Activated naive CD4-positive, alpha-beta T cell (primary cell): ENCODE data around the gene AGR3.
"Not testable (repeated sequence)": the region's sequence is repeated elsewhere in the genome, so short reads cannot be mapped to it uniquely, and the experiment has no call there.

Source experiments
- DNase-seq, 4 experiments: peaks; one replicate each; lab custom pipeline; 2025; lab: John Stamatoyannopoulos, UW

The AGR3 gene

DNA sequence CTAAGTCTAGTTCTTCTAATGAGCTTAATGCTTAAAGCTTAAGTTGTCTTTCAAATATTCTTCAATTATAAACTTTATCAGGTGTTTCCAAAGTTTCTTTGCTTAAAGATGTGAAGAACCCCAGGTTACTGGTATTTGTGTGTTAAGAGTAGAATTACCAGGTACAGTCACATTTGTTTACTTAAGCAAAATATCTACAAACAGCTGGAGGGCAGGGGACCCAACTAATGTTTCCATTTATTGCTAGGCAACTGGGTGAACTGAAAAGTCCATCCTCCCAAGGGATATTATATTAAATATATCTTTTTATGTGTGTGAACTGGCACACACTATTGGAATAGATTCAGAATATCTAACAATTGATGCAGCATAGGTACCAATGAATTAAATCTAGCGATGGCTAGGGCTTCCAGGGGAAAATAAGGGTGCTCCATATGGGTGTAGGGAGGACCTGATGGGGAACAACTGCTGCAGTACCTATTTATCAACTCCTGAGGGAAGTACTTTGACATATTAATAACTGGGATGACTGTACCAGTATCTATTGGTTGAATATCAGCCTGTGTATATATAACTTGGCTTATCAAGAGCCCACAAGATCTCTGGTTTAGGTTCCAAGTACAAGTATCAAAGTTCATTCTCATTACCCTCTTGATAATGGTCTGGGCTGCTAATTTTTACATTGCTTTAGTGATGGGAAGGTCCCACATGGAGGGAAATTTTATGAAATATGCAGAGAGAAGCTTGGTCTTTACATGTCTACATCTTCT is 10.3 kb upstream of the AGR3 start:
- no peak for DNase-seq

DNA sequence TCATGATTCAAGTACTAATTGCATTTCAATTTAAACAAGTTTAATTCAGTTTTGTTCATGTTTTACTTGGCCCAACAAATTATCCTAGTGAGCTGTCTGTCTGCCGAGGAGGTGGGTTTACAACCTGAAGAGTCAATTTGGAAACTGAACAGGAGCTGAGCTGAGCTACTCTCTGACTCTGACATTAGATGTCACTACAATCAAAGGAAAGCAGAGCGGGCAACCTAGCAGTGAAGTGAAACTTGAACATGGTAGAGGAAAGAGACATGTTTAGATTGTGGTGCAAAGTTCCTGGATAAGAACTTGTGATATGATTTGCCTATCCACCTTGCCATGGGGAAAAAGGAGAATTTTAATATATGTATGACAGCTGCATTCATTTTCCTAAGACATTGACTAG is 9.6 kb upstream of the AGR3 start:
- no peak for DNase-seq

DNA sequence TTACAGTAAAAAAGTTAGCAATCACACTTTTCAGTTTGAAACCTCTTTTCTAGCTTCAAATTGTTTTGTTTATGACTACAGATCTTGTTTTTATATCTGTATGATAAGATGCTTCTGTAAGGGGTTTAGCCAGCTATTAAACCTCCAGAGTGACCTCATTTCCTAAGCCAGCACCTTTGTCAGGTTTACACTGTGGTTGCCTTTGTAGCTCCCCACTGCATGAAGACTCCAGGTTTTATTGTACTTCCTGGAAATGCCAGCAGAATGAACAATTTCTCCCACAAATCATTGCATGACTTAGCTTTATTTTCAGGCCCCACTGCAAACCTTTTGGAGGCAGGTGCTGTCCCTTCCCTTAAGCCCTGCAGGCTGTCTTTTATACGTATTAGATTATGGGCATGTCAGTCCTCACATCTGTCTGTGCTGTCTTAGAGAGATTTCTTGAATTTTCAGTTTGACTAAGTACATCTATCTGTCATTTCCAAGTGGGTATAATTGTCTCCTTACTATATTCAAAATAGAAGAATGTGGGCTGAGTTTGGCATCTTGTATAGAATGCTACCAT is 8.2 kb upstream of the AGR3 start:
- no peak for DNase-seq

DNA sequence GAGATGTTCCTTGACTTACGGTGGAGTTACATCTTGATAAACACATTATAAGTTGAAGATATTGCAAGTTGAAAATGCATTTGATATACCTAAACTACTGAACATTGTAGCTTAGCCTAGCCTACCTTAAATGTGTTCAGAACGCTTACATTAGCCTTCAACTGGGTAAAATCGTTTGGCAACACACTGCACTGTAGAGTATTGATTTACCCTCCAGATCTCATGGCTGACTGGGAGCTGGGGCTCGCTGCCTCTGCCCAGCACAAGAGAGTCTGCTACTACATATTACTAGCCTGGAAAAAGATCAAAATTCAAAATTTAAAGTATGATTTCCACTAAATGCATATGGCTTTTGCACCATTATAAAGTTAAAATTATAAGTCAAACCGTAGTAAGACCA is 7.5 kb upstream of the AGR3 start:
- DNase-seq, result no peak

DNA sequence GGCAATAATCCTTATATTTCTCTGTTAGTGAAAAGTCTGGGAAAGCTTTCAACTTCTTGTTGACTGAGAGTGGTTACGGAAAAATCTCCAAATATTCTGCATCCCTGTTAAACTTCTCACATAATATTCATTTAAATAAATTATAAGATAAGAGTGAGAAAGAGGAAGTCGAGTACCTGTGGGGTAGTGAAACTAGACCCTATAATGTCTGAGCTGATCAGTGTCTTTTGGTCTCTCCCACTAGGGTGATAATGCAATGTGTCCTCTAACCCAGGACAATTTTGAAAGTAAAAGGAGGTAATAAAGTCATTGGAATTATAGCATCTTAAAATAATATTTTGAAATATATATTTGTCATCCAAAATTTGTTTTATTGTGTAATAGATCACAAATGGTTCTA is 2.1 kb upstream of the AGR3 start:
- DNase-seq, result no peak

DNA sequence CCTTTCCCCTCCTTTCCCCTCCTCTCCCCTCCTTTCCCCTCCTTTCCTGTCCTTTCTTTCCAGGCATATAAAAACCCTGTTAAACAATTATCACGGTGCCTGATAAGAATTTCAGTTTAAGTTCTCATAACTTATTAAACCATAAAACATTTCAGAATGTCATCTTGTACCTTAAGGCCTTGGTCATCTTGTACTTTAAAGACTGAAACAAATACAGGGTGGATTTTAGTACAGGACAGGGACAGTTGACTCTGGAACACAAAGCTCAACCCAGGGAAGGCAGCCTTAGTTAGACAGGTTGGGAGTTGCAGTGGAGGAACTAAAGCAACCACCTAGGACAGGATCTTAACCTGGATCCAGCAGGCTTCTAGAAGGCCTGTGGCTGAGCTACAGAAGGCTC is 1.2 kb downstream of the AGR3 start:
- no peak for DNase-seq

DNA sequence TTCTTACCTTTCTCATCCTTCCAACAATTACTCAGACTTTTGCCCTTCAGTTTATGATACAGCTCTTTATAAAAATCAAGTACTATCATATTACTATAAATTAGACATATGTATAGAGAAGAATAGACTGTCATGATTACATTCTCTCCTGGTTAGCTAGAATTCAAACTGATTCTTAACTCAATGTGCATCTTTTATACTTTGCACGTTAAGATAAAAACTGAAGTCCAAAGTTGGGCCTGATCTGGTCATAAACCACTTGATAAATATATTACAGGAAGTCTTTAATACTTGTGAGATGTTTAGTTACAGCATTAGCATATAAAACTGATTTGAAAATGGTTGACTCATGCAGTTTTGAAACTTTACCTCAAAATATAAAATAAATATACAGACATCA is 2.6 kb downstream of the AGR3 start:
- DNase-seq, result no peak

DNA sequence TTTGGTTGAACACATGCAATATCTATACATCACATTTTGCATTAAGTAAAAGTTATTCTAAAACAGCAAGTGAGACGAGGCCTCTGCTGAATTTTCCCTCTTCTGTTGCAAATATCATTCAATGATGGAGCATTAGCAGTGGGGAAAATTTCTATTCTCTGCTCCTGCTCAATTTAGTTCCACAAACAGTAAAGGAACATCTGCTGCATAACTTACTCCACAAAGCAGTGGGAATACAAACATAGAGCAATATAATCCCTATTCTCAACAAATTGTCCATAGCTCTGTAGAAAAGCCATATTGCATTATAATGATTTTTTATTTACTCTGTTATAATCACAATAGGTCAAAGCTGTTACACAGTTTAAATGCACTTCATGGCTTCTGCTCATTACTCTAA is 5.9 kb downstream of the AGR3 start:
- DNase-seq, result no peak

DNA sequence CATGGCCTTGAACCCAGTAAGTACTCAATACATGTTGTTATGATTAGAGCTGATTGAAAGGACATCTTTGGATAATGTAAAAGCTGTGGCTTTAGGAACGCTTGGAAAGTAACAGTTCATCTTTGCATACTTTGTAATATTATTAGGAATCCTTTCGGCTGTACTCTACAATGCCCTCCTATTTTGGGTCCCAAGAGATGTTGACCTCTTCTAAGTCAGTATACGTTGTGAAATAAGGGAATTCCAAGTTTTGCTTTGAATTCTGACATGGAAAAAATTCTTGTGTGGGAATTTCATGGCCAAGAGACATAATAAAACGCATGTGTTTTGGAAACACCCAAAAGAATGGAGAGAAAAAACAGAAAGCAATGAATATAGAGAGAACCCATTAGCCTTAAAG is 7.7 kb downstream of the AGR3 start:
- DNase-seq, result no peak

DNA sequence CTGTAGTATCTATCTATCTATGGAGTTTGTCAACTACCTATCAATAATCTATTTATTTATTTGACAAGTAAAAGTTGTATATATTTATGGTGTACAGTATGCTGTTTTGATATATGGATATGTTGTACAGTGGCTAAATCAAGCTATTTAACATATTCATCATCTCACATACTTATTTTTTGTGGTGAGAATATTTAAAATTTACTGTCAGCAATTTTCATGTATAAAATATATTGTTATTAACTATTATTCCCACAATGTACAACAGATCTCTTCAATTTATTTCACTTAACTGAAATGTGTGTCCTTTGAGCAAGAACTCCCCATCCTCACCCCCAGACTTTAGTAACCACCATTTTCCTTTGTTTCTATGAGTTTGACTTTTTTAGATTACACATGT is 14.5 kb downstream of the AGR3 start:
- DNase-seq, result no peak

DNA sequence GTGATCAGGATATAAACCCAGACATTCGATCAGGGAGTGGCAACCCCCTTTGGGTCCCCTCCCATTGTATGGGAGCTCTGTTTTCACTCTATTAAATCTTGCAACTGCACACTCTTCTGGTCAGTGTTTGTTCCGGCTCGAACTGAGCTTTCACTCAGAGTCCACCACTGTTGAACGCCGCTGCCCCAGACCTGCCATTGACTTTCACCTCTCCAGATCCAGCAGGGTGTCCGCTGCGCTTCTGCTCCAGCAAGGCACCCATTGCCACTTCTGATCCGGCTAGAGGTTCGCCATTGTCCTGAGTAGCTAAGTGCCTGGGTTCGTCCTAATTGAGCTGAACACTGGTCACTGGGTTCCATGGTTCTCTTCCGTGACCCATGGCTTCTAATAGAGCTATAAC is 28.6 kb downstream of the AGR3 start:
- DNase-seq, result not testable (repeated sequence)

DNA sequence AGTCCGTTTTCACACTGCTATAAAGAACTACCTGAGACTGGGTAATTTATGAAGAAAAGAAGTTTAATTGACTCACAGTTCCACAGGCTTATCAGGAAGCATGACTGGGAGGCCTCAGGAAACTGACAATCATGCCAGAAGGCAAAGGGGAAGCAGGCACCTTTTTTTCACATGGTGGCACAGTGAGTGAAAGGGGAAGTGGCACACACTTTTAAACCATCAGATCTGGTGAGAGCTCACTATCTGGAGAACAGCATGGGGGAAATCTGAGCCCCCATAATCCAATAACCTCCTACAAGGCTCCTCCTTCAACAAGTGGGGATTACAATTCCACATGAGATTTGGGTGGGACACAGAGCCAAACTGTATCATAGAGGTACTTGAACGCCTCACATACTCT is 30.0 kb downstream of the AGR3 start:
- no peak for DNase-seq

DNA sequence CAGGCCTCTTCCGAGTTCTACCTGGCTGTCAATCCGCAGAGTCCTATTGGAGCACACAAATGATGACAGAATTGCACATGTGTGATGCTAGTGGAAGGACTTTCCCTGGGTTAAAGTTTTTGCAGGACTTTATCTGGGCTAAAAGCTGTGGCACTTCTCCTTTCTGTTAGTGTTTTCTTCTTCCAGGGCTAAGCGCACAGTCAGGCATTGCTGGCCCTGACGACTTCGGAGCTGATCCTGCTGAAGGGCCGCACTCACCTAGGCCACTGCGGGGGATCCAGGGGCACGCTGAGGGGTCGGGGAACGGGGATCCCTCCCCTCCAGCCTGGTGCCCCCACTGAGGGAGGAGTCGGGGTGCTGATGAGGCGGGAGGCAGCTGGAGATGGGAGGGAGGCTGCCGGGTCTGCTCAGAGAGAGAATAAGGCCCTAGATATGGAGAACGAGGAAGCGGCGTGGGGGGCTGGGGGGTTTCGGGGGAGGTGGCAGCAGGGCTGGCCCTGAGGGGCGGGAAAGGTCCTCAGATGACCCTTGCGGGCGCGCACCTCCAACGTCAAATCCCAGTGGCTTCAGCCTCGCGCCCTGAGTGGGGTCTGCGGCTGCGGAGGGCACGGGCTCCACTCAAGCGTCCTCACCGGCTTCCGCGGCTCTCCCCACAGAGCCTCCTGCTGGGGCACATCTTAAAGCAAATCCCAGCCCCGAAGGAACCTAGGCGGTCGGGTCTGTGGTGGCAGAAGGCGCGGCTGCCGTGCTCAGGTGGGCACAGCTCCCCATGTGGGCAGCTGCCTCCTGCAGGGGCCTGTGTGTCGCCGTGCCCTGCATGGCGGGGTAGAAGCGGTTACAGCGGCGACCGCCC is 30.9 kb downstream of the AGR3 start:
- no peak for DNase-seq

DNA sequence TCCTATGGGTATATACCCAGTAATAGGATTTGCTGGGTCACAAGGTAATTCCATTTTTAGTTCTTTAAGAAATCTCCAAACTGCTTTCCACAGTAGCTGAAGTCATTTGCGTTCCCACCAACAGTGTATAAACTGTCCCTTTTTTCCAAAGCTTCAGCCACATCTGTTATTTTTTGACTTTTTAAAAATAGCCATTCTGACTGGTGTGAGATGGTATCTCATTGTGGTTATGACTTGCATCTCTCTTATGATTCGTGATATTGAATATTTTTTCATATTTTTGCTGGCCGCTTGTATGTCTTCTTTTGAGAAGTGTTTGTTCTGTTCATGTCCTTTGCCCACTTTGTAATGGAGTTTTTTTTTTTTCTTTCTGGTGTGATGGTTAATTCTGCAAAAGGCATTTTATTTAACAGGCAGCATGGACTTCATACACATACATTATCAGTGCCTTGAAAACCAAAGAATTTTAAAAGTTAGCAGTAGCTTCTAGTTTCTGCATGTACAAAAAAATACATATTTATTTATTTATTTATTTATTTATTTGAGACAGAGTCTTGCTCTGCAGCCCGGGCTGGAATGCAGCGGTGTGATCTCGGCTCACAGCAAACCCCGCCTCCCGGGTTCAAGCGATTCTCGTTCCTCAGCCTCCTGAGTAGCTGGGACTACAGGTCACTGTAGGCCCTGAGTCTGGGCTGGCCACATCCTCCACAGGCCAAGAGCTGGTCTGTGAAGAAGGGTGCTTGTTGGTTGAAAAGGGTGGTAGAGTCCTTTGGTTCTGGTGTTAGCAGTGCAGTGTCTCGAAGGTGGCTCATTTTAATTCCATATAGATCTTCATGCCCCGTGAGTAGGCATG is 32.3 kb downstream of the AGR3 start:
- no peak for DNase-seq

DNA sequence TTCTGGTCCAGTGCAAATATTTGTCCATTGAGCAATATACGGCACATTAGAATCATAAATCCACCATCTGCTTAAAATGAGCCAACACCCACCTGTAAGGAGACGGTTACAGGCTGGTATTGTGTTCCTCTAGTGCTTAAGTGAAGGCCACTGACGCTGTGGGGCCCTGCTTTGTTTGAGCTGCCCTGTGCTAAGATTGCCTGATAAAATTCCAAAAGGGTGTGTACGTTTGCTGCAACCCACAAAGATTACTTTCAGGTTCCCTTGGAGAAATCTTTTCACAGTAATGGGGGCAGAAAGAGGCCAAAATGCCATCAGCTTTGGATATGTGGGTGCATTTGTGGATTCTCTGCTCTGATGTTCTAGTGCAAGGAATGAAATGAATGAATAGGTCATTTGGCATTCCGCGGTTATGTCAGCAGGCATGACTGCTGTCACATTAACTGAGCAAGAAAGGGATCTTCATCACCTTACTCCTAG is 34.4 kb downstream of the AGR3 start:
- DNase-seq, result no peak

DNA sequence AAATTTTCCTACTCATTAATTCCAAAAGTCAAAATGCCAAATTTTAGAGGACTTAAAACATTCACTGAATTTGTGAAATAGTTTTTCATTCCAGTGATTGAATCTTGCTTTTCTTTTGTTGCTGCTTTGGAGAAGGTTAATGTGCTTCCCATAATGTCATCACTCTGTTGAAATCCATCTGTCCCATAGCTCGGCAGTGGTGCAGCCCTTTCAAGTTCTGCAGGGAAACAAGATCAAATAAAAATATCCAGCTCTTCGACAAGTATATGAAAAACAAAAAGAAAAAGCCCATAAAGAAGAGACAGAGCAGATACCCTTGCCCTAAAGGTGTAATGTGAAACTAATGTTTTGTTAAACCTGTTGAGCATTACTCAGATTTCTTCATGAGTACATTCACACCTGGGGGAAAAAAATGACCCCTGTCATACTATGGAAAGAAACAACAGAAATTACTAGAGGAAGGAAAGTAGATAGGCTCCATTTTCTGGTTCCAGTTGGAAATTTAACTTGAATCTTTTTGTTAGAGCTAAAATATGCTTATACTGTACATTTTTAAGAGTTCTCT is 35.1 kb downstream of the AGR3 start:
- DNase-seq, result no peak

DNA sequence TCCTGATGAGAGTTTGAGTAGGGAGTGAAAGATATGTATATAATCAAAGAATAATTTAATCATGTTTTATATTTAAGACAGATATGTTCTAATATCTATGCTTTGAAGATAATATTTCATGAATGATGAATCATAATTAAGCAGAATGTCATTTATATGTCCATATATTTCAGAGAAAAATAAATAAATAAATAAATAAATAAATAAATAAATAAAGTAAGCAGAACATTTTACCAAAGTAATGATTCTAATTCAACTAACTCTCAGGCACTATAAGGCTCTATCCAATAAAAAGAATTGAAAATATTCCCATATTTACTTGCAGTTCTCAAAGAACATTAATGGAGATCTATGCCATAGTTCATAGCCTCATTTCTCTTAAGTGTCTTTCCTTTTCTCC is 36.0 kb downstream of the AGR3 start:
- DNase-seq, result no peak

DNA sequence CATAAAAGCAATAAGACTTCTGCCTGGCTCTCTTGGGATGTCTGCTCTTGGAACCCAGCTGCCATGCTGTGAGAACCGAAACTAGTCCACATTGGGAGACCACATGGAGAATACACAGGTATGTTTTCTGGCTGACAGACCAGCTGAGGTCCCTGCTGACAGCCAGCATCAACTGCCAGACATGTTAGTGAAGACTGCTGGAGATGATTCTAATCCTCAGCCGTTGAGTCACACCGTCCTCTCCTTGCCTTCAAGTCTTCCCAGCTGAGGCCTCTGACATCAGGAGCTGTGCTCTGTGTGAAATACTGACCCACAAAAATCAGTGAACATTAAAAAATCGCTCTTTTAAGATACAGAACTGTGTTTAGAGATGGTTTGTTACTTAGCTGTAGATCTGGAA is 40.1 kb downstream of the AGR3 start:
- DNase-seq, result no peak

DNA sequence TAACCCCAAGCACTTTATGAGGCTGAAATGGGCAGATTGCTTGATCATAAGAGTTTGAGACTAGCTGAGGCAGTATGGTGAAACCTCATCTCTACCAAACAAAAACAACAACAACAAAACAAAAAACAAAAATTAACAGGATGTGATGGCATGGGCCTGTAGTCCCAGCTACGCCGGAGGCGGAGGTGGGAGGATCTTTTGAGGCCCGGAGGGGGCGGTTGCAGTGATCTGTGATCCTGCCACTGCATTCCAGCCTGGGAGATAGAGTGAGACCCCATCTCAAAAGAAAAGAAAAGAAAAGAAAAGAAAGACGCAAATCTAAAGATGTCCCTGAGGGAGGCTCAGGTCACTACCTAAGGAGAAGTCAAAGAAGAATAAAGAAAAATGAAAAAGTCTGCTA is 41.7 kb downstream of the AGR3 start:
- no peak for DNase-seq

DNA sequence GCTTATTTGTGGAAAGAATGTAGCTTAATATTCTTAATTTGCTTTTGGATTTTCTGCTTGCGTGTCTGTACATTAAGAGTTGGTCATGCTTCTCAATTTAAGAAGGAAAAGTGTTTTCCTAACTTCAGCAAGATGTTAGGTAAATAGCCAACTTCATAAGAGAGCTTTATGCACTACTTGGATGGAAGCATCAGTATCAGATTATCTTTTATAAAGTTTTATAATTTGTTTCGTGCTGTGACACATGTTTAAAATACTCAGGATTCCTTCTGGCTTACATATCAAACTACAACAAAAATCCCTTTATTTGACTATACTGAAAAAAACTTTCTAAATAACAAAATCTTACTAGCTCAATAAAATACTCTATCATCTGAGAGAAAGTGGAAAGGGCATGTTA is 42.1 kb downstream of the AGR3 start:
- DNase-seq, result no peak

DNA sequence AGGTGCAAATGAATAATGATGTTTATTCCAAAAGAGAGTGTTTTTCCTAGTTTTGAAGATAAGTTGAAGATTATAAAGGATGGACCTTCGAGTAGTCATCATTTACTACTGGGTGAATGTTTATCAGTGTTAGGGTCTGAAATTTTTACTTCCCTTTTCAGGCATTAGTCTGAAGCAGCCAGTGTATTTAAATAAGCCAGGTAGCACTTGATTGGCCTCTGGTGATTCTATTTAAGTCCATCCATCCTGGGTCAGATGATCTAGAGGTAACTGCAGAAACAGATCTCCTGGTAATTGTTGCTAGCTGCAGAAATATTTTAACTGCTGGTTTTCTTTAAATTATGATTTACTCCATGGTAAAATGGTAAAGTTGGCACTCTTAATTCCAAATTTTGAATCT is 42.9 kb downstream of the AGR3 start:
- DNase-seq, result no peak

DNA sequence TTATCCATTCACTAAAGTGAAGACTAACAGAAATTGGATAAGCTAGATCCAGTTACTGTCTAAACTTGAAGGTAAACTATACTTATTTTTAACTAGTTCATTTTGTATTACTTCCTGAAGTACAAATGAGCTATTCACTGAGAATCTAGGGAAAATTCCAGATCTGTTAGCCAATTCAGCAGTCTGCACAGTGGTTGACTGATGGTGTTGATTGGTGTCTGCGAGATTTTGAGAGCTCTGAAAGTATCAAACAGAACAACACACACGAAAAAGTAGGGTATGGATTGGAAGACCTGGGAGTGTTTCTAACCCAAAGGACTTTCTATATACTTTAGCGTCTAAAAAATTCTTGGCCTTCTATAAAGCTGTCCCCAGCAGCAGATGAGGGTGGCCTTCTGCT is 43.4 kb downstream of the AGR3 start:
- no peak for DNase-seq
